ENCODE measurements around the gene RP9. TPM values are rescaled to one million over a fixed set of nuclear protein-coding genes. Genes with fewer than 3 reads are reported as not detected.
A peak's percentile ranks its signal among the peaks of the same experiment; 100 is the strongest.
"Not testable (repeated sequence)": the region's sequence is repeated elsewhere in the genome, so short reads cannot be mapped to it uniquely, and the experiment has no call there.

RP9 gene
- total and polyA plus RNA-seq, 4 donors = 7.8 to 13.4 (median 11.2) TPM

GRCh38 chr7:33099154-33099940, 9.9 kb downstream of the RP9 start:
- no peaks in the 10 kb centered on the region for H3K9me3 ChIP-seq (ENCODE audit: control insufficient read depth in 4 of 4, insufficient read depth in 3 of 4, low read length in 3 of 4)
- peak overlapping the region in 1 of 2 donors; percentile 0 for H3K27ac ChIP-seq (ENCODE audit: low read depth in 1 of 2, low read length in 1 of 2)
- ATAC-seq (ENCODE audit: insufficient read depth, low FRiP score) (no peak), DNase-seq (no peak)
- no peak for TF ChIP-seq CTCF (IDR thresholded peaks at IDR 0.05; ENCODE audit: control extremely low read depth, extremely low read depth)
- no peaks in the 10 kb centered on the region for H3K27me3 ChIP-seq (ENCODE audit: control insufficient read depth in 3 of 3, insufficient read depth in 3 of 3, low read length in 2 of 3)
- WGBS, 2 donors = 52 to 67% methylated on average over 4 of the region's 4 CpGs
- H3K9ac ChIP-seq (ENCODE audit: insufficient read depth in 1 of 2, low read length in 2 of 2) = no peak overlapping the region
- peaks cover 0 to 9% (median 0%) of the 10 kb centered on the region in 5 donors for H3K4me1 ChIP-seq (ENCODE audit: control insufficient read depth in 5 of 5, insufficient read depth in 5 of 5, low read length in 5 of 5)
- H3K4me3 ChIP-seq = no peak overlapping the region
- peaks cover 17 to 48% (median 37%) of the 10 kb centered on the region in 4 donors for H3K36me3 ChIP-seq (ENCODE audit: control insufficient read depth in 4 of 4, insufficient read depth in 4 of 4, low read length in 4 of 4)

- H3K36me3 ChIP-seq (ENCODE audit: control insufficient read depth in 4 of 4, insufficient read depth in 4 of 4, low read length in 4 of 4) = peaks cover 11 to 29% (median 28%) of the 10 kb centered on the region in 4 donors
- not testable (repeated sequence) for ATAC-seq (ENCODE audit: insufficient read depth, low FRiP score); H3K27me3 ChIP-seq (ENCODE audit: control insufficient read depth in 3 of 3, insufficient read depth in 3 of 3, low read length in 2 of 3); H3K27ac ChIP-seq (ENCODE audit: low read depth in 1 of 2, low read length in 1 of 2); DNase-seq; H3K4me3 ChIP-seq; H3K9me3 ChIP-seq (ENCODE audit: control insufficient read depth in 4 of 4, insufficient read depth in 3 of 4, low read length in 3 of 4); H3K4me1 ChIP-seq (ENCODE audit: control insufficient read depth in 5 of 5, insufficient read depth in 5 of 5, low read length in 5 of 5); H3K9ac ChIP-seq (ENCODE audit: insufficient read depth in 1 of 2, low read length in 2 of 2)
- 83 to 87% methylated on average over 5 to 6 of the region's 6 CpGs for WGBS, 2 donors
Observed at GRCh38 chr7:33094745-33095275, 14.4 kb downstream of the RP9 start.

GRCh38 chr7:33093266-33093665, 15.9 kb downstream of the RP9 start:
- DNase-seq (no peak), ATAC-seq (ENCODE audit: insufficient read depth, low FRiP score) (no peak)
- H3K4me3 ChIP-seq = no peak overlapping the region
- H3K4me1 ChIP-seq (ENCODE audit: control insufficient read depth in 5 of 5, insufficient read depth in 5 of 5, low read length in 5 of 5) = no peaks in the 10 kb centered on the region
- H3K9me3 ChIP-seq (ENCODE audit: control insufficient read depth in 4 of 4, insufficient read depth in 3 of 4, low read length in 3 of 4) = no peaks in the 10 kb centered on the region
- H3K27me3 ChIP-seq (ENCODE audit: control insufficient read depth in 3 of 3, insufficient read depth in 3 of 3, low read length in 2 of 3) = no peaks in the 10 kb centered on the region
- WGBS, 2 donors = 85 to 97% methylated on average over 4 of the region's 4 CpGs
- peaks cover 11 to 20% (median 17%) of the 10 kb centered on the region in 4 donors for H3K36me3 ChIP-seq (ENCODE audit: control insufficient read depth in 4 of 4, insufficient read depth in 4 of 4, low read length in 4 of 4)
- no peak for TF ChIP-seq CTCF (IDR thresholded peaks at IDR 0.05; ENCODE audit: control extremely low read depth, extremely low read depth)
- no peak overlapping the region for H3K27ac ChIP-seq (ENCODE audit: low read depth in 1 of 2, low read length in 1 of 2)
- H3K9ac ChIP-seq (ENCODE audit: insufficient read depth in 1 of 2, low read length in 2 of 2) = no peak overlapping the region

- Histone ChIP-seq H3K4me1 (ENCODE audit: control insufficient read depth in 5 of 5, insufficient read depth in 5 of 5, low read length in 5 of 5) (peaks cover 0 to 3% (median 0%) of the 10 kb centered on the region in 5 donors), H3K36me3 (ENCODE audit: control insufficient read depth in 4 of 4, insufficient read depth in 4 of 4, low read length in 4 of 4) (peaks cover 11 to 15% (median 13%) of the 10 kb centered on the region in 4 donors), H3K9me3 (ENCODE audit: control insufficient read depth in 4 of 4, insufficient read depth in 3 of 4, low read length in 3 of 4) (no peaks in the 10 kb centered on the region), H3K9ac (ENCODE audit: insufficient read depth in 1 of 2, low read length in 2 of 2) (no peak overlapping the region), H3K27ac (ENCODE audit: low read depth in 1 of 2, low read length in 1 of 2) (no peak overlapping the region), H3K4me3 (no peak overlapping the region), H3K27me3 (ENCODE audit: control insufficient read depth in 3 of 3, insufficient read depth in 3 of 3, low read length in 2 of 3) (no peaks in the 10 kb centered on the region)
- no peak for TF ChIP-seq CTCF (IDR thresholded peaks at IDR 0.05; ENCODE audit: control extremely low read depth, extremely low read depth)
- DNase-seq (no peak), ATAC-seq (ENCODE audit: insufficient read depth, low FRiP score) (no peak)
- WGBS, 2 donors = 84 to 91% methylated on average over 5 of the region's 5 CpGs
Observed at GRCh38 chr7:33091641-33092191, 17.5 kb downstream of the RP9 start.

Measured in lung (tissue), 12 donors.